Tibial nerve (tissue), 4 donors: ENCODE results near the gene CDC42SE1. TPM values are rescaled to one million over a fixed set of nuclear protein-coding genes. Genes with fewer than 3 reads are reported as not detected.
A peak's percentile ranks its signal among the peaks of the same experiment; 100 is the strongest.

Source experiments
- DNase-seq, 2 donors: peaks; one replicate each; pipeline ENCODE4 v3.0.0-alpha.2; 2019; ENCODE audit warnings: low spot score in 2 of 2
- H3K27ac ChIP-seq, 4 donors: fragments of 200-600 bp; sonication (generic) in 3 of 4; one replicate each; pipeline ENCODE4 v1.5.1; 2017 to 2019; ENCODE audit warnings: mild to moderate bottlenecking in 1 of 4
- H3K27me3 ChIP-seq, 2 donors: fragments of 200-600 bp; sonication (generic) in 1 of 2; one replicate each; pipeline versions ENCODE4 v1.5.1 to v1.6.0; 2017 to 2019
- H3K36me3 ChIP-seq, 3 donors: fragments of 200-600 bp; sonication (generic); one replicate each; pipeline ENCODE4 v1.5.1; 2018 to 2019
- H3K4me1 ChIP-seq, 4 donors: fragments of 200-600 bp; sonication (generic) in 3 of 4; one replicate each; pipeline ENCODE4 v1.5.1; 2017 to 2019
- H3K4me3 ChIP-seq, 4 donors: fragments of 200-600 bp; sonication (generic) in 3 of 4; one replicate each; pipeline ENCODE4 v1.5.1; 2017 to 2019; ENCODE audit warnings: mild to moderate bottlenecking in 1 of 4, moderate library complexity in 1 of 4
- H3K9me3 ChIP-seq, 4 donors: fragments of 200-600 bp; sonication (generic) in 3 of 4; one replicate each; pipeline ENCODE4 v1.5.1; 2017 to 2019
- EP300 ChIP-seq, 2 donors: sonication (generic); formaldehyde crosslinking; IDR thresholded peaks; one replicate each; pipeline ENCODE4 v1.6.1; 2017; ENCODE audit warnings: antibody characterized with exemption in 2 of 2, mild to moderate bottlenecking in 1 of 2
- POLR2A ChIP-seq, 2 donors: fragments of 450-650 bp; IDR thresholded peaks; one replicate each; pipeline ENCODE4 v1.6.1; 2017; ENCODE audit warnings: antibody characterized with exemption in 2 of 2, mild to moderate bottlenecking in 2 of 2, moderate library complexity in 2 of 2
- WGBS, 2 donors: methylation state at CpG; one replicate each; pipeline ENCODE4 v1.1.5; 2018; 5-methylcytosine and 5-hydroxymethylcytosine counted together
- total RNA-seq, 4 donors: library from RNA; depleted of rRNA; stranded (reverse); fragments of >200 nt; gene quantifications; one replicate each; pipeline ENCODE4 v1.1.0, GENCODE V29; 2016
- TF ChIP-seq, protein P1 (sequence below), 5 experiments: fragments of 200-600 bp in 3 of 5; fragments of 450-650 bp in 2 of 5; sonication (generic) in 3 of 5; IDR thresholded peaks; one replicate each; pipeline ENCODE4 v1.5.1; 2016 to 2019; ENCODE audit warnings: antibody characterized with exemption in 5 of 5, mild to moderate bottlenecking in 3 of 5, moderate library complexity in 2 of 5

Gene CDC42SE1
- total RNA-seq, 4 donors from 2014 or later, result 72.4 to 87.4 (median 80.8) TPM

DNA sequence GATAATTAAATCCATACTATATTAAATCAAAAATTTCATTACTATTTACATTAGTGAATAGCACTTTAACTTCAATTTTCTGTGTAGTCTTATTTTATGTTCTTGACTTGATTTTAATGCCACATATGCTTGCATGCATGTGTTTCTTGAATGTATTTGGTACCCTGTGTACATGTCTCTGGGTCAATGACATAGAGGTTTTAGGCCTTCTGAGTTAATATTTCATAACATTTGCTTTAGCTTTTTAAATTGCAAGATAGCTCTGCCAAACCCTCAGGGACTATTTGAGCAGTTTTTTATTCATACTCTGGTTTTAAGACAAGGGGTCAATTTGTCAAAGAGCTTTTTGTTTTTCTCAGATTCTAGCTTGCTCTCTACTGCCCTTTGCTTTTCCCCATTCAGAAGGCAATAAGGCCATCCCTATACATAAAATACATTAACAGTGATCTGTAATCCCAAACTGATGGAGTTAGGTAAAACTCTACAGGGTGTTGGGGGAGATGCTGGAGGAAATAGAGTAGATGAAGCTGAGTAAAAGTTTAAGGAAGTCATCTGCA, 5.7 kb upstream of the CDC42SE1 start:
- TF ChIP-seq EP300 (IDR thresholded peaks at IDR 0.05), result no peak
- TF ChIP-seq, protein P1, sequence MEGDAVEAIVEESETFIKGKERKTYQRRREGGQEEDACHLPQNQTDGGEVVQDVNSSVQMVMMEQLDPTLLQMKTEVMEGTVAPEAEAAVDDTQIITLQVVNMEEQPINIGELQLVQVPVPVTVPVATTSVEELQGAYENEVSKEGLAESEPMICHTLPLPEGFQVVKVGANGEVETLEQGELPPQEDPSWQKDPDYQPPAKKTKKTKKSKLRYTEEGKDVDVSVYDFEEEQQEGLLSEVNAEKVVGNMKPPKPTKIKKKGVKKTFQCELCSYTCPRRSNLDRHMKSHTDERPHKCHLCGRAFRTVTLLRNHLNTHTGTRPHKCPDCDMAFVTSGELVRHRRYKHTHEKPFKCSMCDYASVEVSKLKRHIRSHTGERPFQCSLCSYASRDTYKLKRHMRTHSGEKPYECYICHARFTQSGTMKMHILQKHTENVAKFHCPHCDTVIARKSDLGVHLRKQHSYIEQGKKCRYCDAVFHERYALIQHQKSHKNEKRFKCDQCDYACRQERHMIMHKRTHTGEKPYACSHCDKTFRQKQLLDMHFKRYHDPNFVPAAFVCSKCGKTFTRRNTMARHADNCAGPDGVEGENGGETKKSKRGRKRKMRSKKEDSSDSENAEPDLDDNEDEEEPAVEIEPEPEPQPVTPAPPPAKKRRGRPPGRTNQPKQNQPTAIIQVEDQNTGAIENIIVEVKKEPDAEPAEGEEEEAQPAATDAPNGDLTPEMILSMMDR (IDR thresholded peaks at IDR 0.05), result no peak
- TF ChIP-seq POLR2A (IDR thresholded peaks at IDR 0.05), result no peak
- Histone ChIP-seq H3K36me3 (no peaks in the 10 kb centered on the region), H3K4me1 (peaks cover 0 to 11% (median 7%) of the 10 kb centered on the region in 4 donors), H3K4me3 (no peak overlapping the region), H3K27ac (no peak overlapping the region), H3K27me3 (no peaks in the 10 kb centered on the region), H3K9me3 (no peaks in the 10 kb centered on the region)
- no peak for DNase-seq

DNA sequence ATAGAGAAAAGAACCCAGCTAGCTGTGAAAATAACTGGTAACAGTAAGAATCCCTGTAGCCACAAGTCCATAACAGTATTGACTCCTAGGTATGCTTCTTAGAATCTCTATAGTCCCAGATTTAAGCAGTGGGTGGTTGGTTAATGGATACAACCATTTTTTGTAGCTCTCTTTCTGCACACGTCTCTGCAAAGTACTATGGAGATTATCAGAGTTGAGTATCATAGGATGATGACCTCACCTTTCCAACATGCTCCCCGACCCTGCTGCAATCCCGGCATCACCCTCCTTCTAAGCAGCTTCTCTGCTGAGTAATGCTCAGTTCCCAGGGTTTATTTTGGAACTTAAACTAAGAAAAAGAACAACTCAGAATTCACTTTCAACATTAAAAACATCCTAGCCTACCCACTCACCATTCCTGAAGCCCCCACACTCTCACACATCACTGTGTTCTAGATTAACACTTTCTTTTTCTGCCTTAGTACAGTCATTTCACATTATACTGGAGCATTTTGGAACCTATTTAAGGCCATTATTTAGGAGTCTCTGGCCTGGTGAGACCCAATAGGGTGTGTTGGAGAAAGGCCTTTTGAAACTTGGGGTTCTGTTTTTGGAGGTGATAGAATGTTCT, 3.4 kb upstream of the CDC42SE1 start:
- Histone ChIP-seq H3K4me1 (peaks cover 0 to 15% (median 0%) of the 10 kb centered on the region in 4 donors), H3K27me3 (no peaks in the 10 kb centered on the region), H3K9me3 (no peaks in the 10 kb centered on the region), H3K27ac (no peak overlapping the region), H3K4me3 (no peak overlapping the region), H3K36me3 (no peaks in the 10 kb centered on the region)
- TF ChIP-seq EP300 (IDR thresholded peaks at IDR 0.05) (no peak), POLR2A (IDR thresholded peaks at IDR 0.05) (no peak)
- TF ChIP-seq, protein P1 (IDR thresholded peaks at IDR 0.05), result no peak
- no peak for DNase-seq
- 61% methylated on average over 3 of the region's 3 CpGs for WGBS, 2 donors

DNA sequence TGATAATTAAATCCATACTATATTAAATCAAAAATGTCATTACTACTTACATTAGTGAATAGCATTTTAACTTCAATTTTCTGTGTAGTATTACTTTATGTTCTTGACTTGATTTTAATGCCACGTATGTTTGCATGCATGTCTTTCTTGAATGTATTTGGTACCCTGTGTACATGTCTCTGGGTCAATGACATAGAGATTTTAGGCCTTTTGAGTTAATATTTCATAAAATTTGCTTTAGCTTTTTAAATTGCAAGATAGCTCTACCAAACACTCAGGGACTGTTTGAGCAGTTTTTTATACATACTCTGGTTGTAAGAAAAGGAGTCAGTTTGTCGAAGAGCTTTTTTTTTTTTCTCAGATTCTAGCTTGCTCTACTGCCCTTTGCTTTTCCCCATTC, 2.3 kb upstream of the CDC42SE1 start:
- WGBS, 2 donors, result 57% methylated on average over 2 of the region's 2 CpGs
- Histone ChIP-seq H3K27me3 (no peaks in the 10 kb centered on the region), H3K4me1 (peaks cover 0 to 27% (median 8%) of the 10 kb centered on the region in 4 donors), H3K9me3 (no peaks in the 10 kb centered on the region), H3K27ac (no peak overlapping the region), H3K36me3 (peaks cover 0 to under 1% (median 0%) of the 10 kb centered on the region in 3 donors), H3K4me3 (no peak overlapping the region)
- no peak for TF ChIP-seq POLR2A (IDR thresholded peaks at IDR 0.05)
- TF ChIP-seq, protein P1 (IDR thresholded peaks at IDR 0.05), result no peak
- no peak for TF ChIP-seq EP300 (IDR thresholded peaks at IDR 0.05)
- no peak for DNase-seq

DNA sequence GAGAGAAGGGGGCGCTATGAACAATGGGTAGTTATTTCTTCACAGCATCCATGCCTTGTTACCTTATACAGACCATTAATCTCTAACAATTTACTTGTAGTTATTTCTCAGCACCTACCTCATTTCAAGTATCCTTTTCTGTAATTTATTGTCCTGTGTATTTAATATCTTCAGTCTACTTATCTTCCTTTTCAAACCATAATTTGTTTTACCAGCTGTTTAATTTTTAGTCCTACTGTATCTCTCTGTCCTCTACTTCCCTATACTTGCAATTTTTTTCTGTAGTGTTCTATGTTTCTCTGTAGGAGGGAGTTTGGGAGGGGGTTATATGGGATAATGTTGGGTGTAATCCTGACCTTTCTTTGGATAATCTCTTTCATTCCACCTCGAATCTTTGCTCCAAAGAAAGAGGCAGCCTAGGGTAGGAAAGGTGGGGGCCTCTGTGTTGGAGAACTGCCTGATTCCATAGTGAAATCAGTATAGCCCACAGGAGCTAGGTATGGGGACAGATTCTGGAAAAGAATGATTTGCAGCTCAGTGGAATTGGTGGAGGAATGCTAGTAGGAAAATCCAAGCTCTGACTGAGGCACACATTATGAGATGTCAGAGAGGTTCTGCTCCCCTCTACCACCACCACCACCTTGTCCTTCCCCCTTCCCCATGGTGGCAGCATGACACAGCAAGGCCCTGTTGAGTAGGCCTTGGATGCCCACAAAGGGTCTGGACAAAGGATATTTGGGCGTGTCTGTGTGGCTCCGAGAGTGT, 1.4 kb upstream of the CDC42SE1 start:
- H3K27ac ChIP-seq, result peak overlapping the region; percentile 84 to 98 (median 97)

More for the DNA sequence above, 1.4 kb upstream of the CDC42SE1 start:
- WGBS, 2 donors, result 38 to 42% methylated on average over 4 of the region's 4 CpGs
- H3K4me1 ChIP-seq, result peaks cover 0 to 35% (median 17%) of the 10 kb centered on the region in 4 donors
- TF ChIP-seq EP300 (IDR thresholded peaks at IDR 0.05) (no peak), POLR2A (IDR thresholded peaks at IDR 0.05) (no peak)
- TF ChIP-seq, protein P1 (IDR thresholded peaks at IDR 0.05), result no peak
- H3K4me3 ChIP-seq, result peak overlapping the region; percentile 62 to 96 (median 87)
- H3K27me3 ChIP-seq, result no peaks in the 10 kb centered on the region
- H3K36me3 ChIP-seq, result peaks cover 0 to 9% (median 0%) of the 10 kb centered on the region in 3 donors
- DNase-seq, result no peak
- H3K9me3 ChIP-seq, result no peaks in the 10 kb centered on the region
